Measurements from ENCODE around the gene LCN12.

Gene LCN12

GRCh38 chr9:136972335-136972734 lies 20.3 kb downstream of the LCN12 start:
- no peak overlapping the region for H3K4me3 ChIP-seq (ENCODE audit: control insufficient read depth, low read depth, low read length)
- DNase-seq (ENCODE audit: low read depth) = no peak
- TF ChIP-seq CTCF (IDR thresholded peaks at IDR 0.05; ENCODE audit: control insufficient read depth, insufficient read depth, low read depth, low read length, missing control alignments) = no peak

- no peak overlapping the region for H3K4me3 ChIP-seq (ENCODE audit: control insufficient read depth, low read depth, low read length)
- no peak for DNase-seq (ENCODE audit: low read depth)
- no peak for TF ChIP-seq CTCF (IDR thresholded peaks at IDR 0.05; ENCODE audit: control insufficient read depth, insufficient read depth, low read depth, low read length, missing control alignments)
These were observed 20.7 kb downstream of the LCN12 start for GRCh38 chr9:136972743-136973142.

- no peak for TF ChIP-seq CTCF (IDR thresholded peaks at IDR 0.05; ENCODE audit: control insufficient read depth, insufficient read depth, low read depth, low read length, missing control alignments)
- no peak for DNase-seq (ENCODE audit: low read depth)
- H3K4me3 ChIP-seq (ENCODE audit: control insufficient read depth, low read depth, low read length) = no peak overlapping the region
These were observed 21.8 kb downstream of the LCN12 start for GRCh38 chr9:136973618-136974617.

- DNase-seq (ENCODE audit: low read depth) = no peak
- TF ChIP-seq CTCF (IDR thresholded peaks at IDR 0.05; ENCODE audit: control insufficient read depth, insufficient read depth, low read depth, low read length, missing control alignments) = no peak
- H3K4me3 ChIP-seq (ENCODE audit: control insufficient read depth, low read depth, low read length) = no peak overlapping the region
These were observed 22.9 kb downstream of the LCN12 start for GRCh38 chr9:136974817-136975535.

- no peak for DNase-seq (ENCODE audit: low read depth)
- H3K4me3 ChIP-seq (ENCODE audit: control insufficient read depth, low read depth, low read length) = no peak overlapping the region
- no peak for TF ChIP-seq CTCF (IDR thresholded peaks at IDR 0.05; ENCODE audit: control insufficient read depth, insufficient read depth, low read depth, low read length, missing control alignments)
These were observed 23.6 kb downstream of the LCN12 start for GRCh38 chr9:136975644-136976043.

- DNase-seq (ENCODE audit: low read depth) = no peak
- no peak for TF ChIP-seq CTCF (IDR thresholded peaks at IDR 0.05; ENCODE audit: control insufficient read depth, insufficient read depth, low read depth, low read length, missing control alignments)
- H3K4me3 ChIP-seq (ENCODE audit: control insufficient read depth, low read depth, low read length) = peak within 1 kb of the TSS; percentile 42
These were observed 25.1 kb downstream of the LCN12 start, which contains the start of gene PTGDS for GRCh38 chr9:136977223-136977622. TSS of gene PTGDS (plus strand) at chr9:136977504. CDS start at chr9:136977579, 75 bp downstream.
